UCSD-AML1 (cell line): ENCODE data around the gene MCTP1.

Experiments
- DNase-seq: peaks from one replicate; lab custom pipeline; 2025; ENCODE audit not compliant: unreplicated experiment; lab: John Stamatoyannopoulos, UW

MCTP1 gene

DNA sequence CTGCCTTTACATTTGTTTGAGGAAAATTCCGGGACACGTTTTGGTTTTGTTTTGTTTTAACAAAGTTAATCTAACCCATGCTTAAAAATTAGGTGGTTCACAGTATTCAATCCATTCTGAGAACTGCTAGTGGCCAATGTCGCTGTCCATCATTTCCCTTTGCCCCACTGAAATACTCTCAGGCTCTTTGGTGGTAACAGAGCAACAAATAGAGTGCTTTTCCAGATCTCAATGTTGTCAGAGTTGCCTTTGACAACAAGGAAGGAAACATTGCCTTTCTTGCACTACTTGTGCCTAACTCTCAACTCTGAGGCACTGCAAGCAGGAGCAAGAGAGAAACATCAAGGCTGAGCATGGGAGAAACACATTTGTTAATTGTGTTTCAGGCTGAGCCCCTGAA is 154.0 kb downstream of the MCTP1 start:
- DNase-seq: no peak

DNA sequence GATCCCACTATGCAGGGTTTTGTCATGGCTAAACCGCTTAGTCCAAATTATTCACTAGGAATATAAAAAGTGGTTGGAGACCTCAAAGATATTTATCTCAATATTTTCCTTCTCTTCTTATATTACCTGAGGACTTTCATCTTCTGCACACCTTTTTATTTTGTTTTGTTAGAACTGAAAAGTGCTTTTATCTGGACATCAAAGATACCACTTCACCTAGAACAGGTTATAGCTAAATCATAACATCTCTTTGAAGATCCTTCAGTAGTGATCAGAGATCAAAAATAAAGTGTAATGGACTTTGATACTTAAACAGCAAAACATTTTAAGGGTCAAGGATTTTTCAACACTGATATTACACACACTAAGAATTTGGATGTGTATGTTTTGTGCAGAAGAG is 160.2 kb downstream of the MCTP1 start:
- DNase-seq: no peak

DNA sequence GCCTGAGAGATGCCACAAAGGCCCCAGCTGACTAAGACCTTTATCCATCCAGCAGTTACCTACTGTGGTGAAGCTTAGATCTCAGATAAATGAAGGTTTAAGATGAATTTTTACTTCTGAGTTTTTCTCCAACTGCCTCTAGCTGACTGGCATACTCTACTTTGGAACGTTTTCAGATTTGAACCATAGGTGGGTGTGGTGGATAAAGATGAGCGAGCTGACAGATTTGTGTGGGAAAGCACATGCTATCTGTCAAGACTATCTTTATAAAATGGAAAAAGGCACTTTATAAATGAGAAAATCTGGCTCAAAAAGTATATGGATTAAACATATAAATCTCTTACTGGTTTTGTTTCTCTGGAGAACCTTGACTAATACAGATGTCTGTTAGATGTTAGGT is 160.8 kb downstream of the MCTP1 start:
- DNase-seq: no peak

DNA sequence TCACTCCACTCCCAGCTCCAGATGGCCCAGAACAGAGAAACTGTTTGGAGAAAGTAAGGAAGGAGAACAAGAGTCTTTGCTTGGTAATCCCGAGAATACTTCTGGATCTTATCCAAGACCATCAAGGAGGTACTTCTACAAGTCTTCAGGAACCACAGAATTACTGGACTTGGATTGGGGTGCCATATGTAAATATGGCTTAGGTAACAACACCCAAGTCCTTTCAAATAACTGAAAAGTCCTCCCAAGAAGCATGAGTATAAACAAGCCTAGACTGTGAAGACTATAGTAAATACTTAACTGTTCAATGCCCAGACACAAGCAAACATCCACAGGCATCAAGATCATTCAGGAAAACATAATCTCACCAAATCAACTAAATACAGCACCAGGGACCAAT is 170.0 kb downstream of the MCTP1 start:
- DNase-seq: no peak

DNA sequence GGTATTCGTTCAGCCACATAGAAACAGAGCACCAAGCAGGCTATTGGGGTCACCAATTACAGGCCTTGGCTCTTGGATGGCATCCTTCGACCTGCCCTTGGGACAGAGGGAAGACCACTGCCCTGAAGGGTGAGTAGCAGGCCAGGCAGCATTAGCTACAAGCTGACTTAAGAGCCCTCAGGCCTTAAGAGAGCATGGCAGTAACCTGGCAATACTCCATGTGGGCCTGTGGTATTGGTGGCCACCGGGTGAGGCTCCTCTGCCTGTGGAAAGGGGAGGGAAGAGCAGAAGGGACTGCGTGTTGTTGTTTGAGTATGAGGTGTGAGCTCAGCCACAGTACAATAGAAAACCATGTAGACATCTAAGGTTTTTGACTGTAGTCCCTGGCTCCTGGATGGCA is 170.6 kb downstream of the MCTP1 start:
- no peak for DNase-seq

DNA sequence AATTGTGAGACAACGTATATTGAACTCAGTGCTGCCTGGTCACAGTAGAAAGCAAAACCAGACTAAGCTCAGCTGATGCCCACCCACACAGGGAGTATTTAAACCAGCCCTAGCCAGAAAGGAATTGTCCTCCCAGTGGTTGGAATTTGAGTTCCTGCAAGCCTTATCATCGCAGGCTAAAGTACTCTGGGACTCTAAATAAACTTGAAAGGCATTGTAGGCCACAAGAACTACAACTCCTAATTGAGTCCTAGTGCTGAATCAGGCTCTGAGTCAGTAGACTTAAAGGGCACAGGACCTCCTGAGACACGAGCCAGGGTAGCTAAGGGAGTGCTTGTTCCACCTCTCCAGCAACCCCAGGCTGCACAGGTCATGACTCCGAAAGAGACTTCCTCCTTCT is 171.4 kb downstream of the MCTP1 start:
- no peak for DNase-seq

DNA sequence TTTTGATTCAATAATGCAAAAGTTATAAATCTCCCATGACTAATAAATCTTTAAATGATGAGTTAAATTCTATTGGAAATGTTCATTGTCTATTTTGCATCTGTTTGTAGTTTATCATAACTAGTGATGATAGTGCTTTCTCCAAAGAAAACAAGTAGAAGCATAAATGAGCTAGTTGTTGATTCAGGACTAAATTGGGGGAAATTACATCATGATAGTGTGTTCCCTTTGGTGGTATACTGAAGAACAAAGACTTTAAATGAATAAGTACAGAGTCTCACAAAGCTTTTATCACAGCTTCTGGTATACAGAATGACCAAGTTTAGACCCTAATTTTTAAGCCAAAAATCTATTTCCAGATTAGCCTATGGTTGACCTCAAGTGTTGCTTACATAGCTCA is 173.8 kb downstream of the MCTP1 start:
- no peak for DNase-seq

DNA sequence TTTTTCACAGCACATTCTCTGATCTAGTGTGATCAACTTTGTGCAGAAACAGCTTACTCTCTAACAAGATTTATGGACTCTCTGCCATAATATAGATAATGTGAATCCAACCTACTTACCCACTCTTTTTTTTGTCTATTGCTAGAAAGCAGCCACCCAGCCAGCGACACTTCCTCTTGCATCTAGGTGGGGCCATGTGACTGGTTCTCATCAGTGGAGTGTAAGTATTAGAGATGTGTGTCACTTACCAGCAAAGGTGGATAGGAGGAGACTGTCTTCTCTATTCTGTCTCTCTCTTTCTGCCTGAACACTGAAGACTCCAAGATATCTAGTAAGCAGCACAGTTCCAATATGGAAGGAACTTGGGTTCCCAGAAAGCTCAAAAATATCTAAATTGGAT is 174.8 kb downstream of the MCTP1 start:
- no peak for DNase-seq

DNA sequence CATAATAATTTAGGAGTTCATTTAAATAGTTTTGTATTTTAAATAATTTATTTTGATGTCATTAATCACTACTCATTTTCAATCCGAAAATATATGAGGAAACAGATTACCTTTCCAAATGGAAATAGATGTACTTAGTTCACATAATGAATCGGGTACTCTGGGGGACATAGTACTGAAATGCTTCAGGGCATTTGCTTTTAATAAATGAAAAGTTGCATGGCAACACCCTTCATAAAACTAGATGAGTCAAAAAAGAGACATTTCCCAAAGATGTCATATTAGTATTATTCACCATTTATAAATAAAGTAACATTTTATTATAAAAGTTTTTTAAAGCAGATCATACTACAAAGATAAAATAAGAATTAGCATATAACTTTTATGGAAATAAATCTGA is 177.8 kb downstream of the MCTP1 start:
- no peak for DNase-seq

DNA sequence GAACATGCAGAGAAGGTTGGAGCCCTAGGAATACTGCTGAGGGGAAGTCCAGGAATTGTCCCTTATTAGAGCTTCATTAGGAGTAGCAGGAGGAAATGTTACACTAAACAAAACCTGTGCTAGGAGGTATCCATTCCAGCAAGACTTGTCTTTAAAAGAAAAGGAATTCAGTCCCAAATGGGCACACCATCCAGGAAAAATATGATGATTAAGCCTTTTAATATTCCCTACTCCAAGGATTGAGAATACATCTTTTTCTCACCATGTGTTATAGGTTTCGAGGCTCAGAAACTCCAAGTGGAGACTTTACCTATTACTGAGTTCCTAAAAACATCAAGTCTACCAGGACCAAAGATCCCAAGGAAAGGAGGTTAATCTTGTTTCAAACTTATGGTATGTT is 179.3 kb downstream of the MCTP1 start:
- no peak for DNase-seq

DNA sequence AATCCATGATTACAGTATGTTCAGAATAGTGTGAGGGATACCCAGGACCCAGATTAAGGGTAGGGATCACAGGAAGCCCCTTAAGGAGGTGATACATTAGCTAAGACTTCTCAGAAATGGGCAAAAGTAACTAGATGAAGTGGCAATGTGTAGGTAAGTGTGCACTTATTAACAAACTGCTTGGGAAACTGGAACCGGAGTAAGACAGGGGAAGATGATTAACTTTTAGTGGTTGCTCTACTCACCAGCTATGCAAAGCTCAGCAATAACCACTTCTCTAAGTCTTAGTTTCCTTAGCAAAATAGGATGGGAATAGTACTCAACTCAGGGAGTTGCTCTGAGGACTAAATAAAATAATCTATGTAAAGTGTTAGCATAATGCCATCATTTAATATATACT is 182.2 kb downstream of the MCTP1 start:
- DNase-seq: no peak

DNA sequence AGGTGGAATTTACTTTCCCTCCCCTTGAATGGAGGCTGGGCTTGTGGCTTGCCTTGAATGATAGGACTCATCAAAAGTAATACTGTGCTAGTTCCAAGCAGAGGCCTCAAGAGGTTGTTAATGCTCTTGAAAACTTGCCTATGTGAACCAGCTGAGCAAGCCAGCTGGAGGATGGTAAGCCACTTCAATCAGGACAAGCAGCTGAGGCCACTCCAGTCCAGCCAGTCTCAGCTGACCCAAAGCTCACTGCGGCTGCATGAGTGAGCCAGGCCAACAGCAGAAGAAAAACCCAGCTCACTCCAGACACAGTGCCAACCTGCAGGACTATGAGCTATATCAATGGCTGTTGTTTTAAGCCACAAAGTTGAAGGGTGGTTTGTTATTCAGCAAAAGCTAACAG is 182.8 kb downstream of the MCTP1 start:
- DNase-seq: no peak

DNA sequence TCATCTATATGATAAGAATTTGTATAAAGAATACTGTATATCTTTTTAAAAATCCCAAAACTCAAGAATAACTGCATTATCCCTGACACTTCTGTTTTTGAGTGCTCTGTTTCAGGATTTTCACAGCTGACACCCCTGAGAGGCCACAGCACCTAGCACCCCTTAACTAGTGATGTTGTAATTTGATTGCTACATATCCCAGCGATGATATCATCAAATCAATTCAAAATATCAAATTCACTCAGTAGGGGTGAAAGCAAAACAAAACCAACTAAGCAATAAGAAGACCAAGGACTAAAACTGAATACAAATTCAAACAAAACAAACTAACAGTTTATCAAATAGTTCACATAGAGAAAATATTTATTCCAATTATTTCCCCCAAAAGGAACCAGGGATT is 184.3 kb downstream of the MCTP1 start:
- no peak for DNase-seq

DNA sequence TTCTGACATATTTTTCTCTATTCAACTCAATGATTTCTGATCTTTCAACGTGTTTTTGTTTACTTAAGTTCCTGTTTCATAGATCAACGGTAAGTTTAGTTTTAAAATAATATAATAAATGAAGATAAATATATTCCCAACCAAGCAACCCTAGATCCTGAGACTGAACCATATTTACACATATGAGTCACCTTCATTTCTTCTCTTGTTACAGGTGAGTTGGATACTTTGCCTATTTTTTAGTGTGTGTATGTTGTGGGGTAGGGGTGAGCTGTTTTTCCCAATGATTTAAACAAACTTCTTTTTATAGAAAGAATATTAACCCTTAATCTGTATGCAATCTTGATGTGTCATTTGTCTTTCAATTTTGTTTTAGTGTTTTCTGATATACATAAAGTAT is 186.9 kb downstream of the MCTP1 start:
- no peak for DNase-seq

DNA sequence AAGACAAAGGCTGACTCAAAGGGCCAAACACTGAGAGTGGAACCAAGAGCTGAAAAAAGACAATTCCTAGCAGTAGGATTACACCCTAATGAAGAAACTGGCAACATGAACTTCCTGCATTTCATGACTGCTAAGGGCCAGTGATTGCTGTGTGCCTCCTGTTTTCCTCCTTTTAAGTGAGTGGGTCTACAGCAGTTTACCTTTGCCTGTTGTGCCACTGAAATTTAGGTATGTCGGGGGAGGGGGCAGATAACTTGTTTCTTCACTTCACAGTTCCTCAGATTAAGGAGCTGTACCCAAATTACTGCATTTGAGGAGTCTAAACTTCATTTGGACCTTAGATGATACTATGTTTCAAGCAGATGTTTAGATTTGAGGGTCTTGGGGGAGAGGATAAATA is 191.7 kb downstream of the MCTP1 start:
- DNase-seq: no peak

DNA sequence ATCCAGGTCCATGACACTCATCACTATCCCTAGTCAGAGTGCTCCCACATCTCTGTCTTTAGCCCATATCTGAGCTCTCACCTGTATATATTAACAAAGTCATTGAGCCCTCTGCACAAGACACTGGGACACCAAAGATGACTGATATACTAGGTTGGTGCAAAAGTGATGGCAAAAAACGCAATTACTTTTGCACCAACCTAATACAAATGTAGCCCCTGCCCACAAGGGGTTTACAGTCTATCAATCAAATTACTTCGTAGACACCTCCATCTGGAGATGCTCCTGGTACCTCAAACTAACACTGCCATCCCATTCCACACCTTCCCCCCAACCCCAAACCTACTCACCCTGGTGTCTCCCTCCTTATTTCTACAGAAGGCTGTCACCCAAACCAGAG is 194.1 kb downstream of the MCTP1 start:
- no peak for DNase-seq

DNA sequence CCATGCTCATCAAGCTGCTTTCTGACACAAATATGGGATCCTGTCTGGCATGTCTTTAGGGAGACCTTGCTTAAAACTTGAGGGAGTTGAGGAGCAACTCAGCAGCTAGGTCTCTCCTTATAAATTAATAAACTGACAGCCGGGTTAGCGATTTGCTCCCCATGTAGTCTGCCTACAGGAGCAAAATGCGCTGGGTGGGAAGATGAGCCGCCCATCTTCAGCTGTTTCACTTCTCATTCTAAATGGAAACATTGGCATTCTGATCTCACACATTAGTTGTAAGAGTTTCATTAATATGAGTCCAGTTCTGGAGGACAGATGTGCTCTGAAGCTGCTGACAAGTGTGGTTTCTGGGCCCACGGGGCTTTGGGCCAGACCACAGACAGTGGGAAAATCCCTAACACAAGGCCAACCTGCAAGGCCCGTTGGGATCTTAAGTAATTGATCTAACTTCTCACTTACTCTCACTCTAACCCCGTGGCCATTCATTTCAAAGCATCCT is 197.0 kb downstream of the MCTP1 start:
- DNase-seq: peak; percentile 21

DNA sequence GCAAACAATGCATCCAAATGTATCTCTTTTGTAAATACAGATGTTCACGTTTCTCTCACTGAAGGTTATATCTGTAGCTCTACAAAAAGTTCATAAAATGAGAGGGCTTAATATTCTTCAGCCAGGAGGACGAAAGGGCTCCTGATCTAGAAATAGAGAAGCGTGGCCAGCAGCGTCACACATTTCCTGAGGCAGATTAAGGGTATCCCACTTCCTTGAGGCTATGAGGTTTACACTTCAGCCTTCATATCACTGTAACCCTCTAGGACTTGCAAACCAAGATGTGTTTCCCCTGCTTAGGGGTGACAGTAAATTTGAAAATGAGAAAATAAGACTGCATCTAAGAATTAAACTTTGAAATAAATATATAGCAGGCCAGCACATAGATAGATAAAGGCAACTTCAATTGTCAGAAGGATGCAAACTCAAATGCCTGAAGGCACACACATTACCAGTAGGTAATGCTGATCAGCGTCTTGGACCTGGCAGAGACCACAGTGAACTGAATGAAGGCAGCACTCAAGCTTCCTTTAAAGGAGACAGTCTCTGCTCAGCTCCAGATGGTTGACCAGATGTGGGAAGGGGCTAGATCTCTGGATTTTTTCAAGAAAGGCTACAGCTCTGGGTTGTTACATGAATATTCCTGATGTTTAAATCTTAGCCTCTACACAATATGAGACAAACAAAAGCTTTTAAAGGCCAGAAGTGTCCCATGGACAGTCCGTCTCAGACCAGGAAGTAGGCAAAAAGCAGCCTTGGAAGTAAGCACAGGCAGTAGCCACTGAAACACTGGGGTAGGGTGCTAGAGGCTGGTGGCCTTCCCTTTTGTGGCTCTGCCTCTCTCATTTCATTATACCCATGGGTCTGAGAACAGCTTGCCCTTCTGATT is 197.7 kb downstream of the MCTP1 start:
- DNase-seq: peak; percentile 56

DNA sequence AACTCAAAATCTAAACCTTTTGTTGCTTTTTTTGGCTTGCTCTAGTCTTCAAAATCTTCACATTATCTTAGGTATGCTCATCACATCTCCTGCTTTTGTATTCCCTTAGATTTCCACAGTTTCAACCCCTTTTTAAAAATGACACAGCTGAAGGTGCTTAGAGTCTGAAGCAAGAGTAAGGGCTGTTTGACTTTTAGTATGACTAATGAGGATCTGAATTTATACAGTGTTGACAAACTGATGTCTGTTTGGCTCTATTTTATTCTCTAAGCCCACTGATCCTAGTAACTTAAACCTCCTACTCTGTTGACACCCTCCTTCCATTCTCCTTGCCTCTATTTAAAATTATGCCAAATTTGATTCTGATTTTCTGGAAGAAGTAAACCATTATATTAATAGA is 200.1 kb downstream of the MCTP1 start:
- DNase-seq: no peak

DNA sequence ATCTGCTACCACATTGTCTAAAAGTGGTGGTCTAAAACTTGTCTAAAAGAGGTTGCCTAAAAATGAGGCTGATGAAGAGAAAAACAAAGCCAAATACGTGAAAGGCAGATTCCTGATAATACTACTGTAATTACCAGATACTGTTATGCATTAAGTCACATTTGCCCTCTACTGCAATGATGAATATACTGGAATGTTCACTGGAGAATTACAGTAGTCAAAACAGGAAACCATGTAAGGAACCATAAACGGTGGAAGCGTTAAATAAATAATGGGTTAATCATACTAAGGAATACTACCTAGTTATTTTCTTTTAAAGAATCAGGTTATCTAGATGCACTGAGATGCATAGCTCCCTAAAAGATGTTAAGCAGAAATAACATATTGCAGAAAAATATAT is 201.3 kb downstream of the MCTP1 start:
- no peak for DNase-seq

DNA sequence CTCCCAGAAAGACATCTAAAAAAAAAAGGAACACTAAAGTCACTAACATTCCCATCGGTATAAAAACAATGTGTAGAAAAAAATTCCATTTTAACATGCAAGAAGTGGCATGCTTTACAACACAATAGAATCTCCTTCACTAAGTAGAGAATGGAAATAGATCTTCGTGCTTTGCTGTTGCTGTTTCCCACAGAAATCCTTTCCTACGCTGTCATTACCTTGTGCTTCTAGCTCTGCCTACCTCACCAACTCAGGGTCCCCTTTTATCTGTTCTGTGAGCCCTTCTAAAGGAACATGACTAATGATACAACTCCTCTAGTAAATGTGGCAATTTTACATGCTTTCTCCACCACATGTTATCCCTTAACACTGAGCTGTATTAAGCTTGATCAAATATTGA is 202.9 kb downstream of the MCTP1 start:
- DNase-seq: no peak

DNA sequence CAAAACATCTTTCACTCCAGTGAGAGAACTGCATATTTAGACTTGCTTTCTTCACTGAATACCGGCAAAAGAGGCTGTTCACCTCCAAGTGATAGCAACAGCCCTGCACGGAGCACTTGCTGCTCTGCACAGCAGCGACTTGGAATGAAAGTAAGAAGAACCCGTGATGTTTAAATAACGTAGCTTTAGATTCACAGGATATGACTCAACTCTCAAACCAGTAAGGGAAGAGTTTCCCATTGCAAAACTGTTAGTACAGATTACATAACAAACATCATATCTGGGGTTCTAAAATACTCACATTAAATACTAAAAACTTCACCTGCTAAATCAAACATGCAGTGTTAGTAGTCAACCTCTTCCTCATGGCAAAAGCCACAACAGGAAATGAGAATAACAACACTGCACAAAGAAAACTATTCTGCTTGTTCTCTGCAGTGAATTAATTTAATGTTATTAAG is 203.4 kb downstream of the MCTP1 start:
- peak; percentile 63 for DNase-seq

DNA sequence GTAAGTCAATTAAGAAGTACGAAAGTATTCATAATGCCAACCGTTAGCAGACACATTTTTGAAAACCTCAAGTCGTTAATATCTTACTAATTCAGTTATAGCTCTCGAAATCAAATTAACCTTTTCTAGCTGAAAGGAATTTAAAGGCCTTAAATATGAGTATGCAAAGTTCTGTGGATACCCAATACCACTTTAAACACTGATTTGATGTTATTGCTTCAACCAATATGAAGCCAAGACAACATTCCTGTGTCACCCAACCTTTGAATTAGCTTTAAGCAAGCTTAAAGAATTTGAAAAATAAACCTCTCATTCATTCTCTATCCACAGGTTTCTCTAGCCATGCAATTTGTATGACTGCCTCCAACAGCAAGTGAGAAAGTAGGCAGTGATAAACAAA is 204.5 kb downstream of the MCTP1 start:
- DNase-seq: no peak
